ENCODE data around the gene POU6F2. TPM values are rescaled to one million over a fixed set of nuclear protein-coding genes. Genes with fewer than 3 reads are reported as not detected.

Gene POU6F2
- total RNA-seq, 4 donors from 2014 or later: not detected

DNA sequence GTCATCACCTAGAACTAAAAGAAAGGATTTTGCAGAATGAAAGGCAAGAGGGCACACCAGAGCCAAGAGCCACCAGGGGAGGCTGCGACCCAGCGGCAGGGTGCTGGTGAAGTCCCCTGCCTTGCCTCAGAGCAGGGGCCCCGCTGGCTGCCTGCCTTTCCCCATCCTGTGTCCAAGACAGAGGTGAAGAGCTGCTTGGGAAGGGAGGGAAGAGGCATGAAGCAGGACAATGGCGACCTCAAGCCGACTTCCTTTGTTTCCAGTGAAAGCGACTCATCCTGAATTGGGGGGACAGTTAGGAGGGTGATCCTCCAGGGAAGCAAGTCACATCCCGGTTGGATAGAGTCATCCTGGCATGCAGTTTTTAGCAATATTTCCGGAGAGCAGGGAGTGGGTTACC lies 333.0 kb downstream of the POU6F2 start:
- no peak overlapping the region for H3K4me3 ChIP-seq
- H3K27me3 ChIP-seq: peaks cover 4% of the 10 kb centered on the region
- TF ChIP-seq POLR2A (IDR thresholded peaks at IDR 0.05): no peak
- TF ChIP-seq, protein P1, sequence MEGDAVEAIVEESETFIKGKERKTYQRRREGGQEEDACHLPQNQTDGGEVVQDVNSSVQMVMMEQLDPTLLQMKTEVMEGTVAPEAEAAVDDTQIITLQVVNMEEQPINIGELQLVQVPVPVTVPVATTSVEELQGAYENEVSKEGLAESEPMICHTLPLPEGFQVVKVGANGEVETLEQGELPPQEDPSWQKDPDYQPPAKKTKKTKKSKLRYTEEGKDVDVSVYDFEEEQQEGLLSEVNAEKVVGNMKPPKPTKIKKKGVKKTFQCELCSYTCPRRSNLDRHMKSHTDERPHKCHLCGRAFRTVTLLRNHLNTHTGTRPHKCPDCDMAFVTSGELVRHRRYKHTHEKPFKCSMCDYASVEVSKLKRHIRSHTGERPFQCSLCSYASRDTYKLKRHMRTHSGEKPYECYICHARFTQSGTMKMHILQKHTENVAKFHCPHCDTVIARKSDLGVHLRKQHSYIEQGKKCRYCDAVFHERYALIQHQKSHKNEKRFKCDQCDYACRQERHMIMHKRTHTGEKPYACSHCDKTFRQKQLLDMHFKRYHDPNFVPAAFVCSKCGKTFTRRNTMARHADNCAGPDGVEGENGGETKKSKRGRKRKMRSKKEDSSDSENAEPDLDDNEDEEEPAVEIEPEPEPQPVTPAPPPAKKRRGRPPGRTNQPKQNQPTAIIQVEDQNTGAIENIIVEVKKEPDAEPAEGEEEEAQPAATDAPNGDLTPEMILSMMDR (IDR thresholded peaks at IDR 0.05): no peak
- no peak for TF ChIP-seq POLR2AphosphoS5 (IDR thresholded peaks at IDR 0.05)
- no peak for TF ChIP-seq EP300 (IDR thresholded peaks at IDR 0.05)
- H3K36me3 ChIP-seq: no peaks in the 10 kb centered on the region
- 79% methylated on average over 8 of the region's 8 CpGs for WGBS
- no peaks in the 10 kb centered on the region for H3K4me1 ChIP-seq
- no peaks in the 10 kb centered on the region for H3K9me3 ChIP-seq
- H3K27ac ChIP-seq: no peak overlapping the region
- DNase-seq (ENCODE audit: low spot score in 2 of 2): no peak

DNA sequence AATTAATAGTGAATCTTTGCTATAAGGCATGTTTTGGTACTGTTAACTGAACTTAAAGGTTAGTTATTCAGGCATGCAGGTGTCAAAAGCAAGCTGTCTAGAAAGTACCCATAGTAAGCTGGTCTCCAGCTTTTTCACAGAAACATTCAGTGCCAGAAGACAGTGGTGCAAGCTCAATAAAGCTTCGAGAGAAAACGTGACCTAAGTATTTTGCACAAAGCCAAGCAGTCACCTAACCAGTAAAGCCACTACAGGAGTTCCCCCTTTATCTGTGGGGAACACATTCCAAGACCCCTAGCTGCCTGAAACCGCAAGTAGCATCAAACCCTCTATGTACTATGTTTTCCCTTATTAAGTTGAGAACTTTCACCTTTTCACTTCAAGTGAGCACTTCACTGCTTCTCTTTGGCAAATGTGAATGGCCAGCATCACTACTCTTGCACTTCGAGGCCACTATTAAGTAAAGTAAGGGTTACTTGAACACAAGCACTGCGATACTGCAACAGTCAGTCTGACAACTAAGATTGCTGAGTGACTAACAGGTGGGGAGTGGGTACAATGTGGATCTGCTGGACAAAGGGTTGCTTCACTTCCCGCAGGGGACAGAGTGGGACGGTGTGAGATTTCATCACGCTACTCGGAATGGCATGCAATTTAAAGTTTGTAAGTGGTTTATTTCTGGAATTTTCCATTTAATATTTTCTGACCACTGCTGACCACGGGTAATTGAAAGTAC lies 334.7 kb downstream of the POU6F2 start:
- no peaks in the 10 kb centered on the region for H3K9me3 ChIP-seq
- TF ChIP-seq POLR2A (IDR thresholded peaks at IDR 0.05) (no peak), EP300 (IDR thresholded peaks at IDR 0.05) (no peak), POLR2AphosphoS5 (IDR thresholded peaks at IDR 0.05) (no peak)
- TF ChIP-seq, protein P1 (IDR thresholded peaks at IDR 0.05): no peak
- DNase-seq (ENCODE audit: low spot score in 2 of 2): no peak
- no peak overlapping the region for H3K4me3 ChIP-seq
- peaks cover 4% of the 10 kb centered on the region for H3K27me3 ChIP-seq
- no peaks in the 10 kb centered on the region for H3K4me1 ChIP-seq
- H3K27ac ChIP-seq: no peak overlapping the region
- no peaks in the 10 kb centered on the region for H3K36me3 ChIP-seq
- WGBS: 74% methylated on average over 10 of the region's 10 CpGs

DNA sequence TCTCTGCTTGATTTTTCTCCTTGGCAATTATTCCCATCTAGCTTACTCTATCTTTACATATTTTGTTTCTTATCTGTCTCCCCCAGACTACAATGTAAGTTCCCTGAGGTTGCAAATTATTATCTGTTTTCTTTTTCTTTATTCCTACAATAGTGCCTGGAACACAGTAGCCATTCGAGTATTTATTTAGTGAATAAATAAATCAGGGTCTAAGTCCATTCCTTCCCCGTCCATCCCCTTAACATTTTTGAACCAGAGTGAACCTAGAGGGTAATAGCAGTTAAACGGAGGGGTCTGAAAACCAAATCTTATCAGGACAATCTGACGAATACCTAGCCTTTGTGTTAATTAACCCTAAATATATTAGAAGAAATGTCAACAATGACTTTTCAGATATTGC lies 335.7 kb downstream of the POU6F2 start:
- no peak for DNase-seq (ENCODE audit: low spot score in 2 of 2)
- Histone ChIP-seq H3K36me3 (no peaks in the 10 kb centered on the region), H3K4me3 (no peak overlapping the region), H3K9me3 (no peaks in the 10 kb centered on the region), H3K4me1 (no peaks in the 10 kb centered on the region), H3K27me3 (peaks cover 4% of the 10 kb centered on the region), H3K27ac (no peak overlapping the region)
- no peak for TF ChIP-seq EP300 (IDR thresholded peaks at IDR 0.05)
- TF ChIP-seq POLR2AphosphoS5 (IDR thresholded peaks at IDR 0.05): no peak
- TF ChIP-seq POLR2A (IDR thresholded peaks at IDR 0.05): no peak
- TF ChIP-seq, protein P1 (IDR thresholded peaks at IDR 0.05): no peak
- WGBS: 79% methylated on average over 4 of the region's 4 CpGs

DNA sequence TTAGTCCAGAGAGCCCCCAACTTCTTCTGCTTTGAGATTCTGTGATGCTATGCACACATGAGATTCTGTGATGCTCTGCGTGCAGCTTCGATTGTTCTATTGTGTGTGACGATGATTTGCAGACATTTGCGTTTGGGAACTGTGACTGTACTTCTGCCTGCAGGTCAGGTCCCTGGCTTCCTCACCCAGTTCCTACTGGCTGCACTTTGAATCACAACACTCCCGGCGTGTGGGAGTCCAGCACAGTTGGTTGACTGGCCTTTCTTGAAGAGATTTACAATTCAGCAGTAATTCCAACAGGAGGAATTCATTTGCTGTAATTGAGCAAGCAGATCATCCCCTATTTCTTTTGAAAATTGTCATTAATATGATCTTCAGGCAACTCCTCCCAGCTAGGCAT lies 336.3 kb downstream of the POU6F2 start:
- 54% methylated on average over 6 of the region's 6 CpGs for whole genome bisulfite sequencing
- no peak for TF ChIP-seq EP300 (IDR thresholded peaks at IDR 0.05)
- no peak for TF ChIP-seq POLR2AphosphoS5 (IDR thresholded peaks at IDR 0.05)
- no peak for TF ChIP-seq POLR2A (IDR thresholded peaks at IDR 0.05)
- TF ChIP-seq, protein P1 (IDR thresholded peaks at IDR 0.05): no peak
- Histone ChIP-seq H3K27ac (no peak overlapping the region), H3K36me3 (no peaks in the 10 kb centered on the region), H3K9me3 (no peaks in the 10 kb centered on the region), H3K4me1 (no peaks in the 10 kb centered on the region), H3K27me3 (no peaks in the 10 kb centered on the region), H3K4me3 (no peak overlapping the region)
- no peak for DNase-seq (ENCODE audit: low spot score in 2 of 2)

DNA sequence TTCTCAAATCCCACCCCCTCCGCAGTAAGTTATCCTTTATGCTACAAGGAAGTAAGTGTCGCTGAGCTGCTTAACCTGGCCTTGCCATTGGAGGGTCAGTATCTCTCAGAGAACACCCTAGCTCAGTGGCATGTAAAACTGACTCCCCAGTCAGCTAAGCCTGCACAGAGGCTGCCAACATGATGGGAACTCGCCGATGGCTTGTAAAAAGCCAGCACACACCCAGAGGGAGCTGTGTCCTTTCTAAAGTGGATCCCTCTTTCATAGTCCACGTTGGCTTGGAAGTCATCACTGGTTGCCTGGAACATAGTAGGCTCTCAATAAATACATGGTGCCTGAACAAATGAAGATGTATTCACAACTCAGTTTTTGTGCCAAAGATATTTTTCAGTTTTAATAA lies 339.4 kb downstream of the POU6F2 start:
- Histone ChIP-seq H3K9me3 (no peaks in the 10 kb centered on the region), H3K27me3 (no peaks in the 10 kb centered on the region), H3K4me3 (no peak overlapping the region), H3K4me1 (no peaks in the 10 kb centered on the region), H3K27ac (no peak overlapping the region), H3K36me3 (no peaks in the 10 kb centered on the region)
- DNase-seq (ENCODE audit: low spot score in 2 of 2): no peak
- 82% methylated on average over 5 of the region's 5 CpGs for WGBS
- TF ChIP-seq, protein P1 (IDR thresholded peaks at IDR 0.05): no peak
- TF ChIP-seq EP300 (IDR thresholded peaks at IDR 0.05): no peak
- no peak for TF ChIP-seq POLR2AphosphoS5 (IDR thresholded peaks at IDR 0.05)
- TF ChIP-seq POLR2A (IDR thresholded peaks at IDR 0.05): no peak

All from suprapubic skin (tissue), 4 donors.